ENCODE results near the gene NKX1-1. TPM values are rescaled to one million over a fixed set of nuclear protein-coding genes. Genes with fewer than 3 reads are reported as not detected.
"Not testable (repeated sequence)": the region's sequence is repeated elsewhere in the genome, so short reads cannot be mapped to it uniquely, and the experiment has no call there.

The NKX1-1 gene
- total RNA-seq, 1 experiment from 2014 or later = not detected

GRCh38 chr4:1374706-1375045 is 31.6 kb downstream of the NKX1-1 start:
- POLR2A ChIA-PET = no interaction called here
- CTCF ChIA-PET = no interaction called here
- no peaks in the 10 kb centered on the region for H3K4me1 ChIP-seq (ENCODE audit: control insufficient read depth, insufficient read depth, low read length)
- H3K4me3 ChIP-seq (ENCODE audit: low read depth in 2 of 2, low read length in 2 of 2) = no peak overlapping the region
- H3K36me3 ChIP-seq (ENCODE audit: control insufficient read depth, insufficient read depth, low read length) = no peaks in the 10 kb centered on the region
- H3K27ac ChIP-seq (ENCODE audit: low read length) = no peak overlapping the region
- ATAC-seq = no peak
- no peaks in the 10 kb centered on the region for H3K27me3 ChIP-seq (ENCODE audit: control insufficient read depth, insufficient read depth, low read length)
- intact Hi-C loops (cut with micrococcal nuclease; ENCODE audit: unreplicated experiment) (no loop called here), in situ Hi-C loops (cut with HindIII; ENCODE audit: low pct_unique_long_range_greater_than_20kb, low sequenced_read_pairs) (no loop called here)
- TF ChIP-seq CTCF (IDR thresholded peaks at IDR 0.05) = no peak
- TF ChIP-seq SIN3A (IDR thresholded peaks at IDR 0.05; ENCODE audit: borderline replicate concordance, insufficient read depth, low read depth, low read length) = no peak
- no peak for TF ChIP-seq REST (IDR thresholded peaks at IDR 0.05; ENCODE audit: insufficient read depth in 1 of 2, low read depth in 2 of 2, low read length in 1 of 2)
- TF ChIP-seq TCF7L2 (IDR thresholded peaks at IDR 0.05; ENCODE audit: low read depth, low read length) = no peak
- no peak for TF ChIP-seq POLR2AphosphoS5 (IDR thresholded peaks at IDR 0.05; ENCODE audit: low read depth, low read length)
- no peaks in the 10 kb centered on the region for H3K9me3 ChIP-seq (ENCODE audit: control insufficient read depth, insufficient read depth, low read depth, low read length)
- DNase-seq (ENCODE audit: low read depth, low spot score) = no peak
- no TSS peak for BruUV-seq (replicated peaks)

- DNase-seq (ENCODE audit: low read depth, low spot score) = no peak
- CTCF ChIA-PET = no interaction called here
- in situ Hi-C loops (cut with HindIII; ENCODE audit: low pct_unique_long_range_greater_than_20kb, low sequenced_read_pairs) = no loop called here
Observed at GRCh38 chr4:1373892-1374705, 32.1 kb downstream of the NKX1-1 start.

DNA sequence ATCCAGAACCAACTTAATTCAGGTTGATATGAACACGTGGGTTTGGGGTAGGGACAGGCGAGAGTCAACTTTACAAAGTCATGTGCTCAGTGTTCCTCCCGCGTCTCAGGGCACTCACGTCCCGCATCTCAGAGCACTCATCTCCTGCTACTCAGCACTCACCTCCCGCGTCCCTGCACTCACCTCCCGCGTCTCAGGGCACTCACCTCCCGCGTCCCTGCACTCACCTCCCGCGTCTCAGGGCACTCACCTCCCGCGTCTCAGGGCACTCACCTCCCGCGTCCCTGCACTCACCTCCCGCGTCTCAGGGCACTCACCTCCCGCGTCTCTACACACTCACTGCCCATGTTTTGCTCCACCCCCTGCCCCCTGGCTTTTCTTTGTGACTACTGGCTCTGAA is 33.7 kb downstream of the NKX1-1 start:
- CTCF ChIA-PET; in situ Hi-C loops (cut with HindIII; ENCODE audit: low pct_unique_long_range_greater_than_20kb, low sequenced_read_pairs); H3K4me1 ChIP-seq (ENCODE audit: control insufficient read depth, insufficient read depth, low read length); H3K27me3 ChIP-seq (ENCODE audit: control insufficient read depth, insufficient read depth, low read length); BruUV-seq (replicated peaks); intact Hi-C loops (cut with micrococcal nuclease; ENCODE audit: unreplicated experiment); H3K4me3 ChIP-seq (ENCODE audit: low read depth in 2 of 2, low read length in 2 of 2); ATAC-seq; H3K27ac ChIP-seq (ENCODE audit: low read length); DNase-seq (ENCODE audit: low read depth, low spot score); H3K9me3 ChIP-seq (ENCODE audit: control insufficient read depth, insufficient read depth, low read depth, low read length); POLR2A ChIA-PET; H3K36me3 ChIP-seq (ENCODE audit: control insufficient read depth, insufficient read depth, low read length): not testable (repeated sequence)

More at GRCh38 chr4:1373892-1374705, 32.1 kb downstream of the NKX1-1 start:
- H3K36me3 ChIP-seq (ENCODE audit: control insufficient read depth, insufficient read depth, low read length) = no peaks in the 10 kb centered on the region
- no peak overlapping the region for H3K27ac ChIP-seq (ENCODE audit: low read length)
- intact Hi-C loops (cut with micrococcal nuclease; ENCODE audit: unreplicated experiment) = no loop called here
- H3K9me3 ChIP-seq (ENCODE audit: control insufficient read depth, insufficient read depth, low read depth, low read length) = no peaks in the 10 kb centered on the region
- no peak for ATAC-seq
- H3K4me1 ChIP-seq (ENCODE audit: control insufficient read depth, insufficient read depth, low read length) = no peaks in the 10 kb centered on the region
- no peaks in the 10 kb centered on the region for H3K27me3 ChIP-seq (ENCODE audit: control insufficient read depth, insufficient read depth, low read length)
- TF ChIP-seq CTCF (IDR thresholded peaks at IDR 0.05) = no peak
- POLR2A ChIA-PET = no interaction called here
- H3K4me3 ChIP-seq (ENCODE audit: low read depth in 2 of 2, low read length in 2 of 2) = no peak overlapping the region
- no TSS peak for BruUV-seq (replicated peaks)
